ENCODE results near the gene ZNF511. TPM values are rescaled to one million over a fixed set of nuclear protein-coding genes. Genes with fewer than 3 reads are reported as not detected.

The ZNF511 gene
- total and polyA plus RNA-seq, 9 of the 15 experiments (the other 6 are each of a cell fraction or from before 2014, with no cell fraction given), result 0.61 to 69.3 (median 40.1) TPM

DNA sequence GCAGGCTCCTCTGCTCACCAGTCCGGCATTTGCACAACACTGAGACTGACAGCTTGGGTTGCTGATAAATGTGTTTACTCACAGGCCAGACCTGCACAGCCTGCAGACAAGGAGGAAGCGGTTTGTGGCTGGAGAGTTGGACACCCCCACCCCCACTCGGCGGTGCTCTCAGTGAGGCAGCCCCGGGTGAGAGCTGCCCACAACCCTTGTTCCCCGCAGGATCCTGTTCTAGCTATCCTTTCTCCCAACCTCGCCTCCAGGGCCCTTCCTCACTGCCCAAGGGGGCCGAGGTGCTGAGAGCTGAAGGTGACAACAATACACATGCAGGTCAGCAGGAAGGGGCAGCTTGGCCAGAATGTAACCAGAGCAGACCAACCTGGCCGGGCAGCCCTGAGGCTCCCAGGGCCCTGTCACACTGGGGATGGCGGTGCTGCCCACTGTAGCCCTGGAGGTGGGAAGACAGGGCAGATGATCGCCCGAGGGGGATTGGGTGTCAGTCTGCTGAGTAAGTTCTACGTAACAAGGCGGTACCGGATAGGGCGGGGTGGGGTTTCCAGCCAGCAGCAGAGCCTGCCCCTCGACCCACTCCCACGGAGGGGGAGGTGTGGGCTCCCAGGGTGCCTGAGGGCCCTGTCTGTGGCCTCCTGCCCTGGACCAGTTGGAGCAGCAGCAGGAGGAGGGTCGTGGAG is 30.0 kb upstream of the ZNF511 start (continued):
- TF ChIP-seq, protein P1, sequence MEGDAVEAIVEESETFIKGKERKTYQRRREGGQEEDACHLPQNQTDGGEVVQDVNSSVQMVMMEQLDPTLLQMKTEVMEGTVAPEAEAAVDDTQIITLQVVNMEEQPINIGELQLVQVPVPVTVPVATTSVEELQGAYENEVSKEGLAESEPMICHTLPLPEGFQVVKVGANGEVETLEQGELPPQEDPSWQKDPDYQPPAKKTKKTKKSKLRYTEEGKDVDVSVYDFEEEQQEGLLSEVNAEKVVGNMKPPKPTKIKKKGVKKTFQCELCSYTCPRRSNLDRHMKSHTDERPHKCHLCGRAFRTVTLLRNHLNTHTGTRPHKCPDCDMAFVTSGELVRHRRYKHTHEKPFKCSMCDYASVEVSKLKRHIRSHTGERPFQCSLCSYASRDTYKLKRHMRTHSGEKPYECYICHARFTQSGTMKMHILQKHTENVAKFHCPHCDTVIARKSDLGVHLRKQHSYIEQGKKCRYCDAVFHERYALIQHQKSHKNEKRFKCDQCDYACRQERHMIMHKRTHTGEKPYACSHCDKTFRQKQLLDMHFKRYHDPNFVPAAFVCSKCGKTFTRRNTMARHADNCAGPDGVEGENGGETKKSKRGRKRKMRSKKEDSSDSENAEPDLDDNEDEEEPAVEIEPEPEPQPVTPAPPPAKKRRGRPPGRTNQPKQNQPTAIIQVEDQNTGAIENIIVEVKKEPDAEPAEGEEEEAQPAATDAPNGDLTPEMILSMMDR (IDR thresholded peaks at IDR 0.05 in 2 of 3, conservative IDR thresholded peaks at IDR 0.05 in 1 of 3; ENCODE audit: insufficient read depth in 2 of 3, low read depth in 1 of 3, low read length in 3 of 3), result peak in 1 of 3 experiments; percentile 14; a peak in 1 of 6 replicates
- TF ChIP-seq, protein P2, sequence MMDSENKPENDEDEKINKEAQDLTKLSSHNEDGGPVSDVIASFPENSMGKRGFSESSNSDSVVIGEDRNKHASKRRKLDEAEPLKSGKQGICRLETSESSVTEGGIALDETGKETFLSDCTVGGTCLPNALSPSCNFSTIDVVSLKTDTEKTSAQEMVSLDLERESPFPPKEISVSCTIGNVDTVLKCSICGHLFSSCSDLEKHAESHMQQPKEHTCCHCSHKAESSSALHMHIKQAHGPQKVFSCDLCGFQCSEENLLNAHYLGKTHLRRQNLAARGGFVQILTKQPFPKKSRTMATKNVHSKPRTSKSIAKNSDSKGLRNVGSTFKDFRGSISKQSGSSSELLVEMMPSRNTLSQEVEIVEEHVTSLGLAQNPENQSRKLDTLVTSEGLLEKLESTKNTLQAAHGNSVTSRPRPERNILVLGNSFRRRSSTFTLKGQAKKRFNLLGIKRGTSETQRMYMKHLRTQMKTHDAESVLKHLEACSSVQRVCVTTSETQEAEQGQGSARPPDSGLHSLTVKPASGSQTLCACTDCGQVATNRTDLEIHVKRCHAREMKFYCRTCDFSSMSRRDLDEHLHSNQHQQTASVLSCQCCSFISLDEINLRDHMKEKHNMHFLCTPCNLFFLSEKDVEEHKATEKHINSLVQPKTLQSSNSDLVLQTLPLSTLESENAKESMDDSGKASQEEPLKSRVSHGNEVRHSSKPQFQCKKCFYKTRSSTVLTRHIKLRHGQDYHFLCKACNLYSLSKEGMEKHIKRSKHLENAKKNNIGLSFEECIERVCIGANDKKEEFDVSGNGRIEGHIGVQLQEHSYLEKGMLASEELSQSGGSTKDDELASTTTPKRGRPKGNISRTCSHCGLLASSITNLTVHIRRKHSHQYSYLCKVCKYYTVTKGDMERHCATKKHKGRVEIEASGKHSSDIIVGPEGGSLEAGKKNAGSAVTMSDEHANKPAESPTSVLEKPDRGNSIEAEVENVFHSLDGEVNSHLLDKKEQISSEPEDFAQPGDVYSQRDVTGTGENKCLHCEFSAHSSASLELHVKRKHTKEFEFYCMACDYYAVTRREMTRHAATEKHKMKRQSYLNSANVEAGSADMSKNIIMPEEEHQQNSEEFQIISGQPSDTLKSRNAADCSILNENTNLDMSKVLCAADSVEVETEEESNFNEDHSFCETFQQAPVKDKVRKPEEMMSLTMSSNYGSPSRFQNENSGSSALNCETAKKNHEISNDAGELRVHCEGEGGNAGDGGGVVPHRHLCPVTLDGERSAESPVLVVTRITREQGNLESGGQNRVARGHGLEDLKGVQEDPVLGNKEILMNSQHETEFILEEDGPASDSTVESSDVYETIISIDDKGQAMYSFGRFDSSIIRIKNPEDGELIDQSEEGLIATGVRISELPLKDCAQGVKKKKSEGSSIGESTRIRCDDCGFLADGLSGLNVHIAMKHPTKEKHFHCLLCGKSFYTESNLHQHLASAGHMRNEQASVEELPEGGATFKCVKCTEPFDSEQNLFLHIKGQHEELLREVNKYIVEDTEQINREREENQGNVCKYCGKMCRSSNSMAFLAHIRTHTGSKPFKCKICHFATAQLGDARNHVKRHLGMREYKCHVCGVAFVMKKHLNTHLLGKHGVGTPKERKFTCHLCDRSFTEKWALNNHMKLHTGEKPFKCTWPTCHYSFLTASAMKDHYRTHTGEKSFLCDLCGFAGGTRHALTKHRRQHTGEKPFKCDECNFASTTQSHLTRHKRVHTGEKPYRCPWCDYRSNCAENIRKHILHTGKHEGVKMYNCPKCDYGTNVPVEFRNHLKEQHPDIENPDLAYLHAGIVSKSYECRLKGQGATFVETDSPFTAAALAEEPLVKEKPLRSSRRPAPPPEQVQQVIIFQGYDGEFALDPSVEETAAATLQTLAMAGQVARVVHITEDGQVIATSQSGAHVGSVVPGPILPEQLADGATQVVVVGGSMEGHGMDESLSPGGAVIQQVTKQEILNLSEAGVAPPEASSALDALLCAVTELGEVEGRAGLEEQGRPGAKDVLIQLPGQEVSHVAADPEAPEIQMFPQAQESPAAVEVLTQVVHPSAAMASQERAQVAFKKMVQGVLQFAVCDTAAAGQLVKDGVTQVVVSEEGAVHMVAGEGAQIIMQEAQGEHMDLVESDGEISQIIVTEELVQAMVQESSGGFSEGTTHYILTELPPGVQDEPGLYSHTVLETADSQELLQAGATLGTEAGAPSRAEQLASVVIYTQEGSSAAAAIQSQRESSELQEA (IDR thresholded peaks at IDR 0.05; ENCODE audit: low read depth), result no peak
- TF ChIP-seq ZNF561 (CRISPR knock-in tag; conservative IDR thresholded peaks at IDR 0.05) (no peak), RBBP5 (IDR thresholded peaks at IDR 0.05; ENCODE audit: borderline replicate concordance, insufficient read depth, low read length, poor library complexity, severe bottlenecking) (peak; percentile 43), RBM15 (IDR thresholded peaks at IDR 0.05; ENCODE audit: insufficient read depth, low read length) (no peak), ZNF124 (CRISPR knock-in tag; IDR thresholded peaks at IDR 0.05) (no peak), RNF2 (IDR thresholded peaks at IDR 0.05) (peak; percentile 90), SREBF2 (CRISPR knock-in tag; IDR thresholded peaks at IDR 0.05) (no peak), RBM17 (IDR thresholded peaks at IDR 0.05; ENCODE audit: borderline replicate concordance, low read depth, low read length) (no peak), MAFK (IDR thresholded peaks at IDR 0.05; ENCODE audit: low read length) (no peak), CBX2 (IDR thresholded peaks at IDR 0.05; ENCODE audit: insufficient read depth, low read length, poor library complexity, severe bottlenecking) (no peak), KDM1A (IDR thresholded peaks at IDR 0.05) (no peak)
- TF ChIP-seq, protein P3, sequence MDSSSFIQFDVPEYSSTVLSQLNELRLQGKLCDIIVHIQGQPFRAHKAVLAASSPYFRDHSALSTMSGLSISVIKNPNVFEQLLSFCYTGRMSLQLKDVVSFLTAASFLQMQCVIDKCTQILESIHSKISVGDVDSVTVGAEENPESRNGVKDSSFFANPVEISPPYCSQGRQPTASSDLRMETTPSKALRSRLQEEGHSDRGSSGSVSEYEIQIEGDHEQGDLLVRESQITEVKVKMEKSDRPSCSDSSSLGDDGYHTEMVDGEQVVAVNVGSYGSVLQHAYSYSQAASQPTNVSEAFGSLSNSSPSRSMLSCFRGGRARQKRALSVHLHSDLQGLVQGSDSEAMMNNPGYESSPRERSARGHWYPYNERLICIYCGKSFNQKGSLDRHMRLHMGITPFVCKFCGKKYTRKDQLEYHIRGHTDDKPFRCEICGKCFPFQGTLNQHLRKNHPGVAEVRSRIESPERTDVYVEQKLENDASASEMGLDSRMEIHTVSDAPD (CRISPR knock-in tag; IDR thresholded peaks at IDR 0.05), result no peak

All from K562 (cell line).